Urothelium cell line (cell line): ENCODE results near the gene OLFM1.

Experiments used
- DNase-seq: peaks from one replicate; pipeline ENCODE4 v3.0.0; 2011; ENCODE audit warnings: low spot score, mixed read lengths
- FAIRE-seq: peaks from 2 replicates; lab custom pipeline; 2011; peaks lifted over from hg19 to GRCh38; lab: Jason Lieb, UNC

OLFM1 gene

DNA sequence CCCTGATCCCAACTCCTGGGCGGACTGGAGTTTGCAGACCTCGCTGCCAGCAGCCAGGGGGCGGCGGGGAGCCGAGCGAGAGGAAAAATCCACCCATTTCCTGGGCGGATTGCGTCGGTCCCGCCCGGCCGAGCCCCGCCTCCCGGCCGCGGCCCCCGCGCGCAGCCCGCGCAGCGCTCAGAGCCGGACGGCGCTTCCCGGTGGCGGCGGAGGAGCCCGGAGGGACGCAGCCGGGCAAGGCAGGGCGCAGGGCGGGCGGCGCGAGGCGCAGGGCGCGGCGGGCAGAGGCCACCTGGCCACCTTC lies at the start of gene OLFM1:
TSS of gene OLFM1 (plus strand) at position 180 of the 304 bp plus-strand sequence. CDS start 322 bp downstream, outside the sequence.
- DNase-seq: peak; percentile 89
- FAIRE-seq: no peak

GRCh38 chr9:135038331-135038730 lies 49.1 kb upstream of the OLFM1 start:
- no peak for DNase-seq
- no peak for FAIRE-seq

DNA sequence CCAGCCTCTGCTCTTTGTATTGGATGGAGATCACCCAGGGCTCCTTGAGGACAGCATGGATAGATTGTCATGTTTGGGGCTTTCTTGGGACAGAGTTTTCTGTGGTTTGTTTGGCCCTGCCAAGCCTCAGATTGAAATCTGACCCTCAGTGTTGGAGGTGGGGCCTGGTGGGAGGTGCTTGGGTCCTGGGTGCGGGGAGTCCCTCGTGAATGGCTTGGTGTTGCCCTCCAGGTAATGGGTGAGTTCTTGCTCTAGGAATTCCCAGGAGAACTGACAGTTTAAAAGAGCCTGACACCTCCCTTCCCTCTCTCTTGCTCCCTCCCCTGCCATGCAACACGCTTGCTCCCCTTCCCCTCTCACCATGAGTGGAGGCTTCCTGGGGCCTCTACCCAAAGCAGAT lies 48.6 kb upstream of the OLFM1 start:
- FAIRE-seq (no peak), DNase-seq (no peak)

GRCh38 chr9:135039266-135039870 lies 48.1 kb upstream of the OLFM1 start:
- DNase-seq: no peak
- FAIRE-seq: no peak

GRCh38 chr9:135039916-135040645 lies 47.4 kb upstream of the OLFM1 start:
- FAIRE-seq (no peak), DNase-seq (no peak)

GRCh38 chr9:135040892-135041291 lies 46.6 kb upstream of the OLFM1 start:
- no peak for DNase-seq
- FAIRE-seq: no peak

DNA sequence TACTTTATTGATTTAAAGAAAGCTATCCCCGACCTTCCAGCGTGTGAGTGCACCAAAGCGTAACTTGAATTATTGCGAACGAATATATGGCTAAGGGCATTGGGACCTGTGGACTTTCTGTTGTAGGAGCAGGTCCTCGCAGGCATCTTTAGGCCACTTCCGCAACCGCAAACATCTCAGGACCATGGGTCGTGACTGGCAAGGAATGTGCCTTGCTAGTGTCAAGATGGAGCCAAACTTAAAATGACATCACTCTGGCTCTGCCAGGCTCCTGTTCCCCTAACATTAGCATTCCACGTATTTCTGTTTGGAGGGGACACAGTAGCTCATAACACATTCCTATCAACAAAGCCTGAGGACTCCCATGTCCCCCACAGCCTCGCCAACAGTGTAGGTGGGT lies 44.1 kb upstream of the OLFM1 start:
- FAIRE-seq: no peak

GRCh38 chr9:135045264-135045927 lies 42.1 kb upstream of the OLFM1 start:
- no peak for DNase-seq
- no peak for FAIRE-seq

More for the DNA sequence above, 44.1 kb upstream of the OLFM1 start:
- no peak for DNase-seq

DNA sequence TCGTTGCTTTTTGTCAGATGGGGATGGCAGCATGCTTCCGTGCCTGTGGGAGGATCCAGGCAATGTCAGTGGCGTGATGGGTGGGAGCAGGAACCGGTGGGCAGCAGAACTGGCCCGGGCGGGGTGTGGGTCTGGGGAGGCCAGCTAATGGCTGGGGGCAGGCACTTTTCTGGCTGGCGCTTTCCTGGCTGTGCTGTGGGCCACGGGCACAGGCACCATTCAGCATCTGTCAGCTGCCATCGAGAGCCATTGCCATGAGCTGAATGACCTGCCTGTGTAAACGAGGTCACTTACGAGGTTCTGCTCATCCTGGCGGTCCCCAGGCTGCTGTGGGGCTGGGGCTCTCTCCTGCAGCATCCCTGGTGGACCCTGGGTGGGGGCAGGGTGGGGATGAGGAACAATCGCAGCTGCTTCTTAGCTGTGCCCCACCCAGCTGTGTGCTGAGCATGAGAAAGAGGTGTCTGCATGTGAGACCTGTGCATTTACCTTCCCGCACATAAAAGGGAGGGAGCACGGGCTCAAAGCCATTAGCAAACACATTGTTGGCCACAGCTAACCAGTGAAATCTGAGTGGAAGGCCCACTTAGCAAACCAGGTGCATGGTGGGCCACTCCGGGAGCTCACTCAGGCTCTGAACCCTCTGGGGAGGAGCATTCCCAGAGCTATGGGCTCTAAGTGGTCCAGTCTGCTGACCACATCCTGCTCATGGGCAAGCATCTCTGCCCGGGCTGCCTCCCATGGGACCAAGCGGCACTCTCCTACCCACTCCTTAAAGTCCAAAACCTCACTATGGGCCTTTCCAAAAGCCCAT lies 41.3 kb upstream of the OLFM1 start:
- DNase-seq (no peak), FAIRE-seq (no peak)

DNA sequence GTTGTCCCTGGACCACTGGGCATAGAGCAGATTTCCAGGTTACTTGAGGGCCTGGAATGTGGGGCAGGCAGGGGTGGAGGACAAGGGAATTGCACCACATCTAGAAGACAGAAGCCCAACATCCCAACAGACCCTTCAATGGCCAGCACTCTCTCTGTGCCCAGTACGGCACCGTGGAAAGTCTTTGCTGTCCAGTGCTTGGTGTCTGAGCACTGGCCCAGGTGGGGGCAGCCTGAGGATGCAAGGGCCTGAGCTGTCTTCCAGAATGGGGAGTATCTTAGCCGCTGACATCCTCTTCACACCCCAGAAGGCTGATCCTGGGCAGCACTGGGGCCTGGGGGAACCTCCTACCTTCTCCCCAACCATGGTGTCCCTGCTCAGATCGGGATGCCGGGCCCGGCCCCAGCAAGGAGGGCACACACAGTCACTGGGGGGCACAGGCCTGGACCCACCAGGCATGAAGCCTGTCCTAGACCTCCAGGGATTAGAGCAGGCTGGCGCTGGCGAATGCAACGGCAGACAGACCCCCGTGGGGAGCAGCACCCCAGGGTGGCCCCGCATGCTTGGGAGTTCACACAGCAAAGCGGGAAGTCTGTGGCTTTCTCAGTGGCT lies 40.6 kb upstream of the OLFM1 start:
- FAIRE-seq (no peak), DNase-seq (no peak)

- FAIRE-seq (no peak), DNase-seq (no peak)
Observed at GRCh38 chr9:135047521-135047920, 39.9 kb upstream of the OLFM1 start.

DNA sequence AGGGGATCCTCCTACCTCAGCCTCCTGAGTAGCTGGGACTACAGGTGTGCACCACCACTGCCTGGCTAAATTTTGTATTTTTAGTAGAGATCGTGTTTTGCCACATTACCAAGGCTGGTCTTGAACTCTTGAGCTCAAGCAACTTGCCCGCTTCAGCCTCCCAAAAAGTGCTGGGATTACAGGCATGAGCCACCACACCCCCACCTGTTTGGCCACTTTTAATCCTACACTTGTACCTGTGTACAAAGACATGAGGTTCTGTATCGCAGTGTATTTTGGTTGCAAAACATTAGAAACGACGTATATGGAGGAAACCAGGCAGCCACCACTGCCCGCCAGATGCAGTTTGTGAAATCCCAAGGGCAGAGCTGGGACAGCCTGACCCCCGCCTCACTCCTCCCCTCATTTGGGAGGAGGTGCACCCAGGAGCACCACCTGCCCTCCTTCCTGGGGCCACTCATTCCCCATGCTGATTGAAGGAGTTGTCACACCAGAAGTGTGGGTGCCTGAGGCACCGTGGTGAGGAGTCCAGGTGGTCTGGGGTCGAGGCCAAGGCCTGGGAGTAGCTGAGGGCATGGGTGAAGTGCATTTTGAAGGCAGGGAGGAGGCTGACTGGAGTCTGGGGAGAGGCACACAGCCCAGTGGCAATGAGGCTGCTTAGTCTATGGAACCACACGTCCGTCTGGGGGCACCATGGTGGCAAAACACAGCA lies 39.3 kb upstream of the OLFM1 start:
- DNase-seq (no peak), FAIRE-seq (no peak)

GRCh38 chr9:135048758-135049444 lies 38.6 kb upstream of the OLFM1 start:
- no peak for FAIRE-seq
- DNase-seq: no peak

DNA sequence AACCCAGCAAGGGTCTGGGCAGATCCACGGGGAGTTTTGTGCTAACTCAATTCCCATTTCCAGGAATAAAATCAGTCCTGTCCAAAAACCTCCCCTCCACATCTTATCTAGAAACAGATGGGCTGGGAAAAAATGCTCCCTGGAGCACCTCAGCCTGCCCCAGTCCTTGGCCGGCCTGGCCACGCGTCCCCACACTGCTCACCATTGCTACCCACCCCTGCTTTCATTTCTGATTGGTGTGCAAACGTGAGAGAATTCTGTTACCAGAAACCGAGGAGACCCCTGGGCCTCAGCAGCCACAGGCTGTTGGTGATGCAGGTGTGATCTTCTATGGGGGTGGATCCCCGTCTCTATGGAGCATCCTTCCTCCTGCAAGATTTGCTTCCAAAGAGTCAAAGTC lies 38.0 kb upstream of the OLFM1 start:
- no peak for DNase-seq

DNA sequence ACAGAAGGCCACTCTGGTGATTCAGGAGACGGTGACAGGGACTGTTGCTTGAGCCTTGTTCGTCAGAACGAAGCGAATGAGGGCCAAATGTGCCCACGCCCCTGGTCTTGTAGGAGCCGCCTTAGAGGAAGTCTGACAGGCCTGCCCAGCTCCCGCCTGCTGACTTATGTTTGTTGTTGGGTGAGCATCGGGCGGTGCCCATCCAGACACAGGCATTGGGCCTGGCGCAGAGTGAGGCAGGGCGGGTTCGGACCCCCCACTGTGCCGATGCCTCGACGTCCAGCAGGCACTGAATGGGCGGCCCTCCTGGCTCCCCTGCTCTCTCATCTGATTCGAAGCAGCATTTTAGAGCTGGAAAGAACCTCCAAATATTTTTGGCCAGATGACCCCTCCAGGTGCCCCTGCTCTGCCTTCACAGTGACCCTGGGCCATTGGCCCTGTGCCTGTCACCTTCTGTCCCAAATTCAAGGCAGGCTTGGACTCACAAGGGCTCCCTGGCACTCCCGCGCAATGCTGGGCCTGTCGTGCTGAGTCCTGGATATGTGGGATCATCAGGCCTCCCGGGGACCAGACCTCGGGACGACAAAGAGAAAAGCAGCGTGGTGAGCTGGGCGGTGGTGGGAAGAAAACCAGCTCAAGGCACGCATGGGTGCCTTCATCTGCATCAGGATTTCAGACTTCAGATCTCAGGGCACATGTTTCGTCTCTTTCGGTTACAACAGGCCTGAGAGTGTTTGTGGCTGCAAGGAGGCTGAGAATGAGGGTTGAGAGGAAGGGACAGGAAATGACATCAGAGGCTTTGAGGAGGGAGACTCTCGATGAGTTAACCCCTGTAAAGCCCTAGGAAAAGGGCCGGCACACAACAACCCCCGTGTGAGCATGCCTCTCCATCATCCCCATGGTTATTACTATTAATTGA lies 37.1 kb upstream of the OLFM1 start:
- FAIRE-seq (no peak), DNase-seq (no peak)

More for the DNA sequence above, 38.0 kb upstream of the OLFM1 start:
- no peak for FAIRE-seq

DNA sequence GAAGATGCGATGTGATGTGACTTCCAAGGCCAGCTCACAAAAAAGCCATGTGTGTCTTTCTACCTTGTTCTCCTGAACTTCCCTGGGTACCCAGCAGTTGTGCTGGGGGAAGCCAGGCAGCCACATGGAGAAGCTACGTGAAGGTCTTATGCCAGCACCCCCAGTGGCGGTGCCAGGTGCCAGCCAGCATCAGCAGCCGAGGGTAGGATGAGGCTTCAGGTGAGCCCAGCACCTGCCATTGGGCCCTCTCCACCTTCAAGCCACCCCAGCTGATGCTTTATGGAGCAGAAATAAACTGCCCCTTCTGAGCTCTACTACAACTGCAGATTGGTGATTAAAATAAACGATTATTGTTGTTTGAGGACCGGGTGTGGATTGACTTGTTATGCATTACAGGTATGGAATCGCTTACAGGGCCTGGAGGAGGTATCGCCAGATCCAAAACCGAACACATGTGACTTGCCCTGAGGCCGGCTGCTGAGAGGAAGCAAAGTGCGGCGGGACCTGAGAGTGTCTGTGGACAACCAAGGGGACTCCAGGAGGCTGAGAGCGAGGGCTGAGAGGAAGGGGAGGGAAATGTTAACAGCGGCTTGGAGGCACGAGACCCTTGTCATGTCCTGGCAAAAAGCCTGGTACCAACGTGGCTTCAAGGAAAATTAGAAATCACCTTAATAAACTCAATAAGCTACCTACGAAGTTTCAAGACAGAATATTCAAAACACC lies 36.0 kb upstream of the OLFM1 start:
- no peak for FAIRE-seq
- no peak for DNase-seq

GRCh38 chr9:135053133-135053532 lies 34.3 kb upstream of the OLFM1 start:
- no peak for DNase-seq
- no peak for FAIRE-seq

- no peak for FAIRE-seq
Observed at GRCh38 chr9:135055181-135055580, 32.3 kb upstream of the OLFM1 start.

More at GRCh38 chr9:135055181-135055580, 32.3 kb upstream of the OLFM1 start:
- no peak for DNase-seq
